HG03342 (cell line): ENCODE measurements around the gene LRPPRC.
"Not testable (repeated sequence)": the region's sequence is repeated elsewhere in the genome, so short reads cannot be mapped to it uniquely, and the experiment has no call there.

Source experiments
- ATAC-seq: cut with Tn5 transposase; IDR thresholded peaks from one replicate; pipeline ENCODE4 v1.9.1; 2021; ENCODE audit warnings: mild to moderate bottlenecking, moderate library complexity; ENCODE audit not compliant: unreplicated experiment

Gene LRPPRC

DNA sequence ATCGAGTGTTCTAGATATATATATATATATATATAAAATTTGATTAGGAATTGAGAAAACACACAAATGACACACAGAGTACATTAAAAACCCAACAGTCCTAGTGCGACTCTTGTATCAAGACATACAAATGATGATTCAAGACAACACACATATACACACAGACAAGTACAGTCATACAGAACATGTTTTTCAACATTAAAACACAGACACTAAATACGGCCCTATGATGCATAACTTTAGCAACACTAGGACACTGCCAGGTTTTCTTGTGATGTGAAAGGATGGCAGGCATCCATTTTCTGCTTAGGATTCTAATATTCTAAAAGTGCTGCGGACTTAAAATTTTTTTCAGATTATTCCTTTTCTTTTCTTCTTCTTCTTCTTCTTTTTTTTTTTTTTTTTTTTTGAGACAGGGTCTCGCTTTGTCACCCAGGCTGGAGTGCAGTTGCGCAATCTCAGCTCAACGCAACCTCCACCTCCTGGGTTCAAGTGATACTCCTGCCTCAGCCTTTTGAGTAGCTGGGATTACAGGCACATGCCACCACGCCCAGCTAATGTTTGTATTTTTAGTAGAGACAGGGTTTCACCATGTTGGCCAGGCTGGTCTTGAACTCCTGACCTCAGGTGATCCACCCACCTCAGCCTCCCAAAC, 84.5 kb downstream of the LRPPRC start:
- not testable (repeated sequence) for ATAC-seq

DNA sequence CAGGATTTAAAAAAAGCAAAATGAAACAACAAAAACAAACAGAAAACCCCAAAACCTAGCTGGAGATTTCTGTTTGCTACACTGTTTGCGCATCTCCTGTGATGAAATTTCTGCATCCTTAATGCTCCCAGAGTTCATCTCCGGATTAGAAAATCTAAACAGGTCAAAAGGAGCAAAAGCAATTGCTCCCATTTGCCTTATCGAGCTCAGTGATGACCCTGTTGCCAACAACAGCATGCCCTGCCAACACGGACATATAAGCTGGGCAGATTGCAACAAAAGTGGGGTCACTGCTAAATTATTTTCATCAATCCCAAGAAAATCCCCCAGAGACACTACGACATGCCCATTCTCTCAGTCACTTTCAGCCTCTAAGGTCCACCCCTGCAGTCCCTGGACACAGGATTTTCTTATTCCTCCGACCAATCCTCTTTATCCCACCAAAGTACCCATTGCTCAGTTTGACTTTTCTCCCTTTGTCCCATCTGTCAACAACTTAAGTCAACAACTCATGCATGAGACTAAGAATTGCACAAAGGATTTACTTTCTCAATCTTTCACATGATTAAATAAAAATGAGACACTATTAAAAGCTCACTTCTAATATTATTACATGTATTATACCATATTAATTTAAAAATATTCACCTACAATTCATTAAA, 89.2 kb downstream of the LRPPRC start:
- no peak for ATAC-seq

DNA sequence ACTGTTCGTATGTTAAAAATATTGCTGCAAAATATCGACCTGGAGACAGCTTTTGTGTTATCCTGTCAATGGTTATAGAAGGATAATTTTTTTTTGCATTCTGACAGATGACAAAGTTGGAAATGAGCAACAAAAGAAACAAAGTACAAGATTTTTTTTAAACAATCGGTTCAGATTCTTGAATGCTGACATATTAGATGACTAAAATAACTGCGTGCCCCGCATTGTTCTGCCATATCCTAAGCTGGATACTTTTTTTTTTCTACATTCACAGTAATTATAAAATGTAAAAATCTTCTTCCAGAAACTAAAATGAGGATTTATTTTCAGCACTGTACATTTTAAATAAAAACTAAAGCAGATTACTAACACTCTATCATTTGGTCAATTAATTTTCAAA, 89.9 kb downstream of the LRPPRC start:
- no peak for ATAC-seq

DNA sequence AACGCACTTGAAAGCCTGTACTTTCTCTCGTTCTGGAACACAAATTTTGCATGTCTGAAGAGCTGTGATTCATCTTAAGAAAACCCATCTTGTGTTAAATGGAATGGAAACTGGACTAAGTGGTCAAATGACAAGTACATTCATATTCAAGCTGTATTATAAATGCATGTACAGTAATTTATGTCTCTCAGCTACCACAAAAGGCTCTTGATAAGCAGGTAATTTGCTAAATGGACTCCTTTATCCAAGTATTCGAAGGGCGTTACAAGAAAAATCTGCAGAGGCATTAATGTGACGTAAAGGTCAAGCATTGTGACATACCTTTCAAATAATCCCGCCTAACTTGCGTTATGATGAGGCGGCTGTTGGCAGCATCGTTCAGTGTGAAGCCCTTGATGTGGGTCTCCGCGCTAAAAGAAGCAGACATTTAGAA, 90.4 kb downstream of the LRPPRC start:
- no peak for ATAC-seq

DNA sequence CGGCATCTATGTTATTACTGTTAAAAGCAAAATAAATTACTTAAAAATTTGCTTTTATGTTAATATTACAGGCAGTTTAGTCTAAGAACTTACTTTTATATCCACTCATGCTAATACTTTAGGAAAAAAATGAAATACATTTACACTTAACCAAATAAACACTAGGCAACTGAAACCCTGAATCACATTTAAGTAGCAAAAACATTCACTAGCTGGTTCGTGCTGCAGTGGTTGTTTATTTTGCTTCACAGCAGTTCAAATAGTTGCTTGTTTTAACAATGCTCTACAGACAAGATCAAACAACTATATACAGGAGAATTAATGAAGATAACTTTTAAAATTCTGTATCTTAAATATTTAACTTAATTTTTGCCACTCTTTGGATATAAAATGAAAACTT, 96.2 kb downstream of the LRPPRC start:
- ATAC-seq: no peak

DNA sequence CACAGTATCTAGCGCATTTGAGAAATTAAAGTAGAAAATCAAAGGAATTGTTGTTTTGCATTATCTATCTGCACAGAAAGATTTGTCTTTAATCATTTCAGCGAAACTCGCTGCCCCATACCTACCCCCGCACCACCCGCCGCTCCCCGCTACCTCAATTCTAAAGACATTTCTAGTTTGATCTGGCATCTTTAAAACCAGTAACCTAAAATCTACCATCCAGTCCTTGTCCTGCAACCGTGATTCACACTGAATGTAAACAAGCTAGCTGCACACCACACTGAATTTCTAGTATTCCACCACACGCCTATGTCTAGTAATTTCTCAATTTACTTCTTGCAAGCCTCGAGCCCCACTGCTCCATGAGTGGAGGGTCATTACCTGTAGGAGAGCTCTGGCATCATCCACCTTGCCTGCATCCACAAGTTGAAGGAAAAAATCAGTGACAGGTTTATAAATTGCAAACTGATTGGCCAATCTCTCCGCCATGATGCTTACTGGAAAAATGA, 96.9 kb downstream of the LRPPRC start:
- ATAC-seq: no peak

DNA sequence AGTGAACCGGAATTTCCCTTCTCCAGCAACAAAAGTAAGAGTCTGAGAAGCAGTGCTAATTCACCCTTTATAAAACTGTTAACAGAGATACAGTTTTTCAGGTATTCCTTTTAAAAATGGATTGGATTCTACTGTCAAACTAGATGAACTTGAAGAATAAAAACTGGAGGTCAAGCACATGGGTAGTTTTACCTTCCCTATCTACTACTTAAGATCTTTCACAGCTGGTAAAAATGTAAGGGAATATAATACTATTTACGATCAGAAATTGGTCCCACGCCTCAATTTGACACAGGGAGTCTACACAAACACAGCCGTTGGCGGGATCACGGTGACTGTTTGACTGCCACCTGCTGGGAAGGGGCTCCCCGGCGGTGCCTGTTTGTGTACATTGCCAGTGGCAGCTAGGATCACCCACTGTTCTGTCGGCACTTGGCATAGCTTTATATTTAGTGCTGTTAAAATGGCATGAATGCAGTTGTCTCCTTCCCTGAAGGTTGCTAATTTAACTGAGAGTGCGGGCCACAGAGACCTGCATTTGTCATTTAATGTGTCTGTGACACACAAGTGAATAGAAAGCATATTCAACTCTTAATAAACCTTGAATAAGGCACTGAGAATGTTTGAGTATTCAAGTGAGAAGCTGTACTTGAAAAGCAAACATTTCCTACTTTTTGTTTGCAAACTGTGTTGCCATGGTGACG, 97.5 kb downstream of the LRPPRC start:
- ATAC-seq: no peak

DNA sequence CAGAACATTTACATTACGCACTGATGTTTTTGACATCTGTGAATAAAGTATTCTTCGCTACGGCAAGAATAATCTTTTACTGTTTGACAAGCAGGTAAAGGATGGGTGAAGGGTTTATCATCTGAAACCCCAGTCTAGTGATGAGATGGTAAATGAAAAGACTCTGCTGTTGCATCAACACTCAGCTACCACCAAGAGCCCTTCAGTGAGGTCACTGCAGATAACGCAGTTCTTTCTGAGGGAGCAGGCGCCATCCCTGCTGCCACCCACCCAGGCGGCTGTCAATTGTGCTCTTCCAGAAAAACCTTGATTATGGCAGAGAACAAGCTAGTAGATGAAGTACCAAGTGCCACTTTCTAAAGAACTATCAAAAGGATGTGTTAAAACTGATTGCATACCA, 98.3 kb downstream of the LRPPRC start:
- no peak for ATAC-seq

DNA sequence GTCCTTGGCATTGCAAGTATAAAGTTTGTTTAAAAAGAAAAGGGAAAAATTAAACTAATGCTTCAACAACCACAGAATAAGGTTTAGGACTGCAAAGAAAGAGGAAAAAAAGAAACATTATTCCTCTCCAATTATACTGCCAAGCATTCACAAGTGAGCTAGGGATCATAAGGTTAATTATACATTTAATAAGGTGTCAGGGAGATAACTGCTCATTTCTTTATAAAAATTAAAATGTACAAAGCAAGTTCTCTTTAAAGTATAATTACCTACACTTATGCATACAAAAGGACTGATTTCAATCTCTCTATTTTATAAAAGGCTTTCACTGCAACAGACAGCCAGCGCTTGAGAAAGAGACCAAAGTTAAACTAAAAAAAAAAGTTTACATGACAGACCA, 98.9 kb downstream of the LRPPRC start:
- ATAC-seq: no peak

DNA sequence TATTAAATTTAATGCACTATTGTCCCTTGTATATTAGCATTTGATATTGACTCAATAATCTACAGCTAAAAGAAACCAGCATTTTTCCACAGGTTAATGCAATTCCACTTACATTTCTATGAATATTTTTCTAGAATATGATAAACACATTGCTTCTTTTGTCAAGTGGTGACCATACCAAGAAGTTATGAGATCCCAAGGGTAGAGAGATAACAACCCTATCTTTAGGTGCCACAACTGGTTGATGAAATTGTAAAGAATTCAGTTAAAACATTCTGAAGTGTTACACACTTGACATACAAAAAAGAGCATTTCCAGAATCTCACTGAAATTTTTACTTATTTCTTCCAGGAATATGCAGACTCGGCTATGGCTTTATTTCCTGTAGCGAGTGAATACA, 101.0 kb downstream of the LRPPRC start:
- no peak for ATAC-seq

DNA sequence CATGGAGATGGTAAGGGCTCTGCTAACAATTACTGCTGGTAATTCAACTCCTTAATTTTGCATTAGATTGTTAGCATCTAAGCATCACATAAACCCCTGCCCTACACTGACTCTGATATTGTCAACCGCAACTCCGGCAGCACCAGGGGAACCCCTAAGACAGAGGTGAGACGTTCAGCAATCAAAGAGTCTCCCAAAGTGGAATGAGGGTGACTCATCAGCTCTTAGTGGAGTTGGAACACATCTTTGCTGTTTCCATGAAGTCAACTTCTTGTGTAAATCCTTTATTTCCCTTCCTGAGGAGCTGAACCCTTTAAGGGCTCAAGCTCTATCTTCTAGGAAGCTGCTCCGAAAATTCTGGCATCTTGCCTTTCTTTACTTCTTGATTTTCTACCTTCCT, 104.9 kb downstream of the LRPPRC start:
- ATAC-seq: no peak

DNA sequence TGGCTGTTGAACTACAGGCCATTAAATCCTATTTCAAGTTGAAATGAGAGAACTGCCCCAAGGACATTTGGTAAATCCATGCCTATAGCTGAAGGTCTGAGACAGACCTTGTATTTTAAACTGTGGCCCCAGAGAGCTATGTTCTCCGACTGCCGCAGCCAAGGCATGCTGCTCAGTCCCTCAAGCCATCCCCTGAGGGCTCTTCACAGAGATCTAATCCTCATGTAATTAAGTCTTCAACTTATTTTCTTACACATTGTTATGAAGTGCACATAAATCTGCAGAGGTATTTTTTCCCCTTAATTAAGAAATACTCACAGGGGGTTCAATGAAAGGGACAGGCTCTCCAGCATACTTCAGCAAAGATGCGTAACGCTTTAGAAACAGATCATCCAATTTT, 106.4 kb downstream of the LRPPRC start:
- ATAC-seq: no peak

DNA sequence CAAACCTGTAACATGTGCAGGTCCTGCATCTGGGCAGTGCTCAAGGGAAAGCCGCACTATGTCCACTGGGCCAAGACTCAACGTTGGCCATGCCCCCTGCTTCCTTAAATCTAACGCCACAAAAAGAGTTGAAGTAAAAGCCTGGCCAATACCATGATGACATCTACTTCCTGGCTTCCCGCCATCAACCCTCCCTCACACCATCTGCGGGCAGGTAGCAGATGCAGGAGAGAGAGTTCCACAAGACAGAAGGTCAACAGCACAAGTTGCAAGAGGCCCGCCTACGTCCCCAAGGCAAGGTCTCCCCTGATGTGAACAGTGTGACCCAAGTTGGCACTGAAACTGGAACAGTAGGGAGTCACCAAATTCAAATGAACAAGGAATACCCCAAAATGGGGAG, 108.6 kb downstream of the LRPPRC start:
- ATAC-seq: no peak

DNA sequence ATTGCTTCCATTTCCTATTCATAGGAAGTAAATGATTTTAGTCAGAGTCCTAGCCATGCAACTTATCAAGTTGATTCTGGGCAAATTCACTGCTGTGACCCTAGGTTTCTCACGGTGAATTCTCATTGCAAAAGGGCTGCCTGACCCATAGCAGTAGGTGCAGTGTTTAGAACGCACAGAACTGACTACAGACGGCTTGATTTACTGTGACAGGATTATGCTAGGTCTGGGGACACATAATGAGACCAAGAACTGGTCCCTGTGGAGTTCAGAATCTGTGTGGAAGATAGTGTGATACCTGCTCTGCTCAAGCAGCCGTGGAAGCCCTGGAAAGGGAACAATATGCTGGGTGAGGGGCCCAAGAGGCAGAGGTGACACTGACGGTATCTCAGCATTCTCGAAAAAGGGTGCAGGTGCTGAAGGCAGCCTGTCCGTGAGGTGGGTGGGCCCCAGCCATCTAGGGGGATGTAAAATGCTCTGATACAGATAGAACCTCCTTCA, 110.6 kb downstream of the LRPPRC start:
- no peak for ATAC-seq

DNA sequence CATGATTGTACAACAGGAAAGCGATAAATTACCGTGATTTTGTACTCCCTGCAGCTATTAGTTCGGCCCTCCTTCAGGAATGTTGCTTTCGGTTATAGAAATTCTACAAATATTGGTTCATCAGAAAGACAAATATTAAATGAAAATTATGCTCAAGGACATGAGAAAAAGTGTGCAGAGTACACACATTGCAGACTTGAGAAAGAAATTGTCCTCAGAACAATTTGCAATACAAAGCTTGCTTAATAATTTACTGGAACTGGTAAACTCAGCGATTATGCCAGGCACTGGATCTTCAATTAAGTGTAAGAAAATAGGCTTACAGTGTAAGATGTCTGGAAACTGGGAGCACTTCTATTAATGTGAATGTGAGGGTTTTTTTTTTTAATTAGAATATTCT, 111.1 kb downstream of the LRPPRC start:
- ATAC-seq: no peak

DNA sequence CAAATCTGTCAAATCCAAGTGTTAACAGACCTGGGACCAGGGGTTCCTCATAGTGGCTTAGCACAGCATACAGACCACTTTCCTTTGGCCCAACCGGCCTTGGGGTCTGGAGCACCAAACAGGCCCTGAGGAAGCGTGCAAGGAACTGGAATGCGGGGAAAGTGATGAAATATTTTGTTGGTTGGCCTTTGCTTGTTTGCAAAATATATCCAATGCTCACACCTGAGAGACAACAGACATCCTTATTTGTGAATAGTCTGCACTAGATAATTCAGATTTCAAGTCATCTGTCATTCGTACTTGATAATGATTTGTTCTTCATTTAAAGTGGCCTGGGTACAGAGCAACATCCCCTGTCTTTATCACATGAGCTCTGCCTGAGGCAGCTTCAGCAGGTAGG, 113.5 kb downstream of the LRPPRC start:
- no peak for ATAC-seq

DNA sequence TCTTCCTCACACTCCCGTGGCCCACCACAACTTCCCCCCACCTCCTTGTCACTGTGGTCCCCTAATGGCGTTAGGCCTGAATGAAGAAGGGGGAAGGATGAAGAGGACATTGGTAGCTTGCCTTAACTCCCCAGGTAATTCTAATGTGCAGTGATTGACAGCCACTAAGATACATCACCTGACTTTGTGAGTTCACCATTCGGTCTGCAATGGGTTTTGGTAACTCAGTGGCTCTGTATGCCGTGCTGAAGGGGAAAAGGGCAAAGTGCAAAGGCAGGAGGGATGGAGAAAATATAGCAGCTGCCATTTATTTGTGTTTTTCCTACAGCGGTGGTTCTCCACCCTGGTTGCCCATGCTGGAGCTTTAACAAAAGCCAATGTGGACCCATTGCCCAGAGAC, 114.8 kb downstream of the LRPPRC start:
- ATAC-seq: no peak

DNA sequence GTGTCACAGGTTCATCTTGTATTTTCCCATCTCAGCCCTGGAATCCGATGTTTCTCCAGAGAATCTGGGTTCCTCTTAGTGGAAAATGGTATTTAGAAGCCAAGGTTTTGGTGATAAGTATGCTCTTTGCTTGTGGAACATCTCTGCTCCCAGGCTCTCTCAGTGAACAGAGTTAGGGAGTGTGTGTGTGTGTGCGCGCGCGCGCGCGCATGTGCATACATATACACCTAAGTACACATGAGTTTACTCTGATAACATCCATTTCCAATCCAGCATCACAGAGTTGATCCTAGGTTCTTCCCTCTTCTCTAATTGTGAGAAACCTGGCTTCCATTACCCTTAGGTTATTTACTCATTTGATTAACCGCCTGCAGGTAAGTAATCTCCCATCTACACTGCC, 115.3 kb downstream of the LRPPRC start:
- no peak for ATAC-seq

DNA sequence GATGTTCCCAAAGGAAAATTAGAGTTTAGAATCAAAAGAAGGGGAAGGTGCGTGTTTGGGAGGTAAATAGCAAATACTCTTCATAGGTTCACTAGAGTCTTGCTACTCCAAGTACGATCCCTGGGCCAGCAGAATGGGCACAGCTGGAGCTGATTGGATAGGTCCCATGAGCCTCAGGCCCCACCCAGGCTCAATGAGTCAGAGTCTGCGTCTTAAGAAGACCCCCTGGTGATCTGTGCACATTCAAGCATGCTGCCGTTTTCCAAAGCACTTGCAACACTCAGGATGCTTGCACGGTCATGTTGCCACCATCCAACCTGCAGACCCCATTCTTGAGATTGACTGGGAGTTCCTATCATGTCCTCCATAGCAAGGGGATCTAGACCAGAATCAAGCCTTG, 116.5 kb downstream of the LRPPRC start:
- no peak for ATAC-seq

DNA sequence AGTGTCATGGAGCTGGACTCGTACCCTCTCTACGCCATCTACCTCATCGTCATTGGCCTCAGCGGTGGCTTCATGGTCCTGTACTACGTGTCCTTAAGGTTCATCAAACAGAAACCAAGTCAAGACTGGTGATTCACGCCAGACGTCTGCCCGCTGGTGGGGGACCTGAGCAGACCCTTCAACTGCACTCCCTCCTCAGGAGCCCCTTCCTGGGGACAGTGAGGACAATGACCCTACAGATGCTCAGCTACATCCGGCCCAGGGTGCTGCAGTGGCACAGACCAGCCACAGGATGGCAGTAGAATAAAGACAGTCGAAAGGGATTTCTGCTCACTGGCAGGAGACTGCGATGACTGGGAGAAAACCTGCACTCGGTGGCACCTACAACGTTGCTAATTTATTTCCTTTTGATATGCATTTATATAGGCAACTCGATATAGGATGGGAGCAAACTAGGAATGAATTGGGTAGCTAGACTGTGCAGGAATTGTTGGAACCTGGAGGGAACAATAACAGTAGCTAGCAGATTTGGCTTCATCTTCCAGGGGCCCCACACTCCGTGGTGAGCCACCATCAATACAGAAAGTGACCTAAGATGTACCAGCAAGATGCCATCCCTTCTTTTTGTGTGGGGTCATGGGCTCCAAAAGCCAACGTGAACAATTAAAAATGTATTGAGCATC, 117.9 kb downstream of the LRPPRC start:
- peak; percentile 73 for ATAC-seq

DNA sequence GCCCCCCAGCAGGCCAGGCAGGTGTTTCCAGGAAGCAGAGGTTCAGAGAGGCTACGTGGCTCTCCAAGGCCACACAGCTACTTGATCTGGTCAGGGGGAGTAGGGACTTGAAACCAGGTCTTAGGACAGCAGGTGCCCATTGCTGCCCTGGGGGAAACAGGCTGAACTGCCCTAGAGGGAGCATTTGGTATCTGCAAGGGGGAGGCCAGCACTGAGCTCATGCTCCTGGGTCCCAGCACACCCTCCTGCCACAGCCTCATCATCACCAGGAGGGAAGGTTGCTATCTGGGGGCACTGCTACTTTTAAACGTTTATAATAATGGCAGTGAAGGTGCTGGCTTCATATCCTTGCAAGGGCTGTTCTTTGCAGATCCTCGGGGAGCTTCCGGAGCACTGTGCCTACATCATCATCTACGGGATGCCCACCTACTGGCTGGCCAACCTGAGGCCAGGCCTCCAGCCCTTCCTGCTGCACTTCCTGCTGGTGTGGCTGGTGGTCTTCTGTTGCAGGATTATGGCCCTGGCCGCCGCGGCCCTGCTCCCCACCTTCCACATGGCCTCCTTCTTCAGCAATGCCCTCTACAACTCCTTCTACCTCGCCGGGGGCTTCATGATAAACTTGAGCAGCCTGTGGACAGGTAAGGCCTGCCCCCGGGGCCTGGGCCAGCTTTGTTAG, 120.9 kb downstream of the LRPPRC start:
- no peak for ATAC-seq
